GM18868 (cell line): ENCODE results near the gene XRRA1.
"Not testable (repeated sequence)": the region's sequence is repeated elsewhere in the genome, so short reads cannot be mapped to it uniquely, and the experiment has no call there.

Experiments
- ATAC-seq: cut with Tn5 transposase; IDR thresholded peaks from one replicate; pipeline ENCODE4 v1.9.1; 2021; ENCODE audit warnings: mild to moderate bottlenecking, moderate library complexity; ENCODE audit not compliant: unreplicated experiment

Gene XRRA1

GRCh38 chr11:74838188-74838587 is 110.7 kb downstream of the XRRA1 start:
- ATAC-seq: no peak

- no peak for ATAC-seq
These were observed 111.7 kb downstream of the XRRA1 start for GRCh38 chr11:74837191-74837590.

- ATAC-seq: no peak
These were observed 122.0 kb downstream of the XRRA1 start for GRCh38 chr11:74826901-74827300.

- not testable (repeated sequence) for ATAC-seq
These were observed 123.3 kb downstream of the XRRA1 start for GRCh38 chr11:74825596-74825995.

- no peak for ATAC-seq
These were observed 124.5 kb downstream of the XRRA1 start for GRCh38 chr11:74824285-74824982.

GRCh38 chr11:74822170-74822569 is 126.7 kb downstream of the XRRA1 start:
- ATAC-seq: no peak

- ATAC-seq: no peak
These were observed 128.1 kb downstream of the XRRA1 start for GRCh38 chr11:74820763-74821162.

GRCh38 chr11:74819400-74819799 is 129.5 kb downstream of the XRRA1 start:
- ATAC-seq: no peak

GRCh38 chr11:74818283-74818946 is 130.5 kb downstream of the XRRA1 start:
- ATAC-seq: no peak

GRCh38 chr11:74816664-74817063 is 132.2 kb downstream of the XRRA1 start:
- no peak for ATAC-seq

GRCh38 chr11:74815966-74816365 is 132.9 kb downstream of the XRRA1 start:
- no peak for ATAC-seq

- ATAC-seq: no peak
These were observed 139.1 kb downstream of the XRRA1 start for GRCh38 chr11:74809801-74810200.

GRCh38 chr11:74806267-74806666 is 142.6 kb downstream of the XRRA1 start:
- no peak for ATAC-seq

GRCh38 chr11:74791333-74792100 is 157.4 kb downstream of the XRRA1 start:
- ATAC-seq: no peak
